H1 (cell line): ENCODE measurements around the gene GSTO2. TPM values are rescaled to one million over a fixed set of nuclear protein-coding genes. Genes with fewer than 3 reads are reported as not detected.
A peak's percentile ranks its signal among the peaks of the same experiment; 100 is the strongest.

ENCODE experiments used
- CTCF ChIA-PET: fragments of 300-600 bp; sonication (Branson Sonifier 250); formaldehyde crosslinking; loops from one replicate; lab custom pipeline; 2021; ENCODE audit not compliant: partially characterized antibody; lab: Charles Lee
- POLR2A ChIA-PET: fragments of 300-600 bp; sonication (Branson Sonifier 250); formaldehyde crosslinking; loops from one replicate; lab custom pipeline; 2021; ENCODE audit warnings: inconsistent platforms; ENCODE audit not compliant: partially characterized antibody; lab: Charles Lee
- DNase-seq, 2 experiments: peaks; one replicate each; pipeline versions ENCODE4 v3.0.0 to v3.0.0-alpha.2; 2010 to 2022; ENCODE audit warnings: low spot score in 2 of 2, low read depth in 1 of 2, mixed read lengths in 1 of 2
- FAIRE-seq: peaks from 2 replicates; lab custom pipeline; 2011; peaks lifted over from hg19 to GRCh38; lab: Jason Lieb, UNC
- H2AFZ ChIP-seq: 2 replicates; pipeline ENCODE4 v1.8.1; 2012; ENCODE audit warnings: low read length, inconsistent platforms
- H2AK5ac ChIP-seq: 2 replicates; pipeline ENCODE4 v1.6.1; 2013; ENCODE audit warnings: low read depth, low read length
- H2BK120ac ChIP-seq: replicated peaks from 2 replicates; pipeline ENCODE3; 2013; ENCODE audit warnings: low read depth, low read length, inconsistent platforms
- H2BK12ac ChIP-seq: 2 replicates; pipeline ENCODE4 v1.6.1; 2013; ENCODE audit warnings: low read depth, low read length
- H2BK15ac ChIP-seq: 2 replicates; pipeline ENCODE4 v1.6.1; 2013; ENCODE audit warnings: low read length
- H2BK20ac ChIP-seq: 2 replicates; pipeline ENCODE4 v1.6.1; 2013; ENCODE audit warnings: low read length
- H2BK5ac ChIP-seq: 2 replicates; pipeline ENCODE4 v1.6.1; 2013; ENCODE audit warnings: low read depth, low read length
- H3K14ac ChIP-seq: 2 replicates; pipeline ENCODE4 v1.6.1; 2013; ENCODE audit warnings: inconsistent platforms; ENCODE audit not compliant: insufficient read length
- H3K18ac ChIP-seq: 2 replicates; pipeline ENCODE4 v1.6.1; 2013; ENCODE audit warnings: low read length; ENCODE audit errors: extremely low read depth
- H3K23ac ChIP-seq: 2 replicates; pipeline ENCODE4 v1.6.1; 2013; ENCODE audit warnings: inconsistent platforms; ENCODE audit not compliant: insufficient read length
- H3K23me2 ChIP-seq: 2 replicates; pipeline ENCODE4 v1.6.1; 2013; ENCODE audit warnings: low read depth, low read length
- H3K27ac ChIP-seq: 2 replicates; pipeline ENCODE4 v1.6.1; 2011; ENCODE audit warnings: low read depth, low read length, inconsistent platforms
- H3K27me3 ChIP-seq, 4 experiments: replicated peaks in 1 of 4; 1 replicate in 1 of 4; 2 replicates in 3 of 4; pipeline versions ENCODE4 v1.6.1 to v1.8.1; 2011 to 2013; ENCODE audit warnings: low read length in 3 of 4, mild to moderate bottlenecking in 3 of 4, inconsistent platforms in 2 of 4, mixed read lengths in 2 of 4, moderate library complexity in 1 of 4; ENCODE audit not compliant: control insufficient read depth in 3 of 4, insufficient read depth in 3 of 4; ENCODE audit errors: extremely low read depth in 1 of 4
- H3K36me3 ChIP-seq, 4 experiments: 2 replicates each; pipeline versions ENCODE4 v1.6.1 to v1.8.1; 2011 to 2013; ENCODE audit warnings: mild to moderate bottlenecking in 4 of 4, low read length in 3 of 4, moderate library complexity in 2 of 4, control low read depth in 1 of 4, inconsistent platforms in 1 of 4; ENCODE audit not compliant: insufficient read depth in 4 of 4, control insufficient read depth in 2 of 4
- H3K4ac ChIP-seq: replicated peaks from 2 replicates; pipeline ENCODE3; 2013; ENCODE audit warnings: low read length, low read depth, mixed read lengths, inconsistent platforms; ENCODE audit not compliant: insufficient read length
- H3K4me1 ChIP-seq, 4 experiments: replicated peaks in 1 of 4; 1 replicate in 1 of 4; 2 replicates in 3 of 4; pipeline versions ENCODE4 v1.6.1 to v1.8.1; 2011 to 2013; ENCODE audit warnings: low read length in 3 of 4, inconsistent platforms in 2 of 4, mixed read lengths in 1 of 4; ENCODE audit not compliant: insufficient read depth in 4 of 4, control insufficient read depth in 3 of 4
- H3K4me2 ChIP-seq, 2 experiments: 2 replicates each; pipeline versions ENCODE4 v1.6.1 to v1.8.1; 2011 to 2013; ENCODE audit warnings: low read depth in 2 of 2, low read length in 2 of 2, control low read depth in 1 of 2, inconsistent platforms in 1 of 2, mild to moderate bottlenecking in 1 of 2; ENCODE audit not compliant: insufficient read depth in 1 of 2
- H3K4me3 ChIP-seq, 4 experiments: fragments of 200-600, 300-600 bp in 1 of 4; sonication (generic), shearing (Covaris generic), sonication (Bioruptor Twin) in 1 of 4; 2 replicates each; pipeline versions ENCODE4 v1.5.1 to v1.8.1; 2011 to 2016; ENCODE audit warnings: low read length in 4 of 4, low read depth in 3 of 4, control low read depth in 2 of 4, inconsistent platforms in 2 of 4, mild to moderate bottlenecking in 2 of 4, mixed read lengths in 1 of 4, moderate library complexity in 1 of 4; ENCODE audit not compliant: insufficient read depth in 2 of 4; ENCODE audit errors: extremely low read depth in 1 of 4
- H3K56ac ChIP-seq: replicated peaks from 2 replicates; pipeline ENCODE3; 2013; ENCODE audit warnings: low read depth, mild to moderate bottlenecking, mixed read lengths, low read length, inconsistent platforms; ENCODE audit not compliant: insufficient read length
- H3K79me1 ChIP-seq: 2 replicates; pipeline ENCODE4 v1.6.1; 2013; ENCODE audit warnings: low read depth, low read length, control low read depth
- H3K79me2 ChIP-seq, 2 experiments: 2 replicates each; pipeline versions ENCODE4 v1.6.1 to v1.8.1; 2012 to 2013; ENCODE audit warnings: low read length in 2 of 2, mild to moderate bottlenecking in 2 of 2, inconsistent platforms in 1 of 2; ENCODE audit not compliant: insufficient read depth in 2 of 2, control insufficient read depth in 1 of 2
- H3K9ac ChIP-seq, 4 experiments: replicated peaks in 1 of 4; 1 replicate in 1 of 4; 2 replicates in 3 of 4; pipeline versions ENCODE4 v1.6.1 to v1.8.1; 2011 to 2013; ENCODE audit warnings: low read depth in 3 of 4, low read length in 3 of 4, control low read depth in 2 of 4, mild to moderate bottlenecking in 2 of 4, moderate library complexity in 2 of 4, inconsistent platforms in 1 of 4; ENCODE audit errors: extremely low read depth in 1 of 4
- H3K9me3 ChIP-seq, 2 experiments: 2 replicates each; pipeline versions ENCODE4 v1.6.1 to v1.8.1; 2012 to 2013; ENCODE audit warnings: mild to moderate bottlenecking in 2 of 2, moderate library complexity in 2 of 2, control low read depth in 1 of 2, inconsistent platforms in 1 of 2, low read depth in 1 of 2, low read length in 1 of 2, mixed read lengths in 1 of 2; ENCODE audit not compliant: insufficient read depth in 2 of 2
- H4K20me1 ChIP-seq, 2 experiments: replicated peaks in 1 of 2; 2 replicates each; pipeline versions ENCODE3 to v1.8.1; 2011 to 2013; ENCODE audit warnings: inconsistent platforms in 2 of 2, low read length in 2 of 2, mild to moderate bottlenecking in 1 of 2; ENCODE audit not compliant: insufficient read depth in 2 of 2, control insufficient read depth in 1 of 2
- H4K5ac ChIP-seq: 2 replicates; pipeline ENCODE4 v1.6.1; 2013; ENCODE audit warnings: low read length, low read depth, mixed read lengths, inconsistent platforms; ENCODE audit not compliant: insufficient read length
- H4K8ac ChIP-seq: 2 replicates; pipeline ENCODE4 v1.8.0; 2013; ENCODE audit warnings: mild to moderate bottlenecking, moderate library complexity, low read length, inconsistent platforms; ENCODE audit not compliant: insufficient read depth; ENCODE audit errors: extremely low read depth
- H4K91ac ChIP-seq: replicated peaks from 2 replicates; pipeline ENCODE3; 2013; ENCODE audit warnings: low read length, mixed read lengths, inconsistent platforms; ENCODE audit not compliant: insufficient read length
- CBX5 ChIP-seq: fragments of 300-800, 300-1000 bp; sonication (generic); IDR thresholded peaks from 2 replicates; pipeline ENCODE4 v1.7.1; 2016; ENCODE audit warnings: antibody characterized with exemption, low read length, low read depth
- CHD1 ChIP-seq: IDR thresholded peaks from 2 replicates; pipeline ENCODE4 v1.6.1; 2012; ENCODE audit warnings: low read depth, low read length, improper control_type of control experiment
- CREB1 ChIP-seq: IDR thresholded peaks from 2 replicates; pipeline ENCODE4 v1.6.1; 2012; ENCODE audit warnings: inconsistent platforms
- EGR1 ChIP-seq: IDR thresholded peaks from 2 replicates; pipeline ENCODE4 v1.6.1; 2011; ENCODE audit warnings: low read depth, low read length, borderline replicate concordance
- KDM5A ChIP-seq: fragments of 200-600 bp; IDR thresholded peaks from 2 replicates; pipeline ENCODE4 v1.7.1; 2012; ENCODE audit warnings: mild to moderate bottlenecking, low read length, inconsistent platforms, mixed read lengths
- YY1 ChIP-seq: IDR thresholded peaks from 2 replicates; pipeline ENCODE4 v1.6.1; 2011; ENCODE audit warnings: low read depth, mild to moderate bottlenecking, low read length
- WGBS, 2 experiments: shearing (Covaris generic) in 1 of 2; methylation state at CpG; one replicate each; pipeline versions ENCODE4 v1.1.6 to v1.1.7; 2013 to 2015; ENCODE audit warnings: low lambda C conversion rate in 2 of 2, mixed read lengths in 2 of 2, inconsistent platforms in 1 of 2, low coverage in 1 of 2, missing lambda C conversion rate in 1 of 2; ENCODE audit not compliant: insufficient replicate concordance in 2 of 2, insufficient coverage in 1 of 2, insufficient read length in 1 of 2; ENCODE audit errors: extremely low coverage in 1 of 2, missing lambda C conversion rate in 1 of 2; 5-methylcytosine and 5-hydroxymethylcytosine counted together
- long read RNA-seq, 2 experiments: library from RNA in 1 of 2; library from capped mRNA in 1 of 2; stranded (forward); transcript quantifications; one replicate each; pipeline ENCODE4 v2.0.0, GENCODE V29; 2021; ENCODE audit warnings: inconsistent platforms in 1 of 2
- polyA minus RNA-seq, 3 experiments: library from RNA; depleted of rRNA, polyadenylated mRNA; stranded (reverse); fragments of >200 nt; gene quantifications; 1 replicate in 2 of 3; 2 replicates in 1 of 3; pipeline ENCODE4 v1.2.3, GENCODE V29; 2011
- polyA plus RNA-seq, 7 experiments: library from polyadenylated mRNA; depleted of rRNA in 3 of 7; stranded (reverse) in 5 of 7; unstranded in 2 of 7; fragments of >200 nt in 5 of 7; fragments of 200-250 nt in 2 of 7; gene quantifications; 1 replicate in 5 of 7; 2 replicates in 1 of 7; 4 replicates in 1 of 7; pipeline versions ENCODE4 v1.2.1 to v1.2.3, GENCODE V29; 2011 to 2013; ENCODE audit warnings: missing spikeins in 2 of 7, mixed read lengths in 2 of 7
- total RNA-seq: library from RNA; stranded (reverse); fragmentation: NEBNext Ultra II Directional; extraction: Animal tissue kit (Norgen Biotek cat#: 25700); gene quantifications from 2 replicates; pipeline ENCODE4 v1.2.1, GENCODE V29; 2021

GSTO2 gene
- total RNA-seq (12.7 and 13.1 TPM in 2 replicates), polyA plus RNA-seq (2011; rRNA removed) (34.0 and 41.7 TPM in 2 replicates), polyA minus RNA-seq (2011; rRNA and poly(A)+ RNA removed) (19.5 and 23.4 TPM in 2 replicates)
- polyA plus RNA-seq (2011; cell fraction: cytosol; rRNA removed): 28.2 TPM
- polyA plus RNA-seq (2011; cell fraction: nucleus; rRNA removed): 20.6 TPM
- polyA plus RNA-seq (2012, experiment 1 of 2): 17.5 to 19.3 TPM (median 17.6 TPM) in 4 replicates
- 23.3 TPM for polyA plus RNA-seq (2012, experiment 2 of 2)
- polyA plus RNA-seq (2013, experiment 1 of 2): 12.6 TPM
- 11.7 TPM for polyA plus RNA-seq (2013, experiment 2 of 2)
- polyA minus RNA-seq (2011; cell fraction: cytosol; rRNA and poly(A)+ RNA removed): 6.8 TPM
- 16.5 TPM for polyA minus RNA-seq (2011; cell fraction: nucleus; rRNA and poly(A)+ RNA removed)
- long read RNA-seq, experiment 1, full-length matches to known transcripts: 2 of 9 reads
- long read RNA-seq, experiment 1, partial matches to known transcripts: 6 of 9 reads
- long read RNA-seq, experiment 1, other reads (novel, unspliced or antisense): 1 of 9 reads
- long read RNA-seq, experiment 2, partial matches to known transcripts: 11 of 11 reads
- long read RNA-seq, experiment 2, other reads (novel, unspliced or antisense): 0 of 11 reads

- POLR2A ChIA-PET: interaction anchor here (0.6 to 6.5 kb wide), 13 partner anchors 8 to 361 kb away, joined by 3 to 81 read pairs (median 3); partner anchors contain the start of genes GSTO1 and SFR1
- H3K4me2 ChIP-seq: peak within 1 kb of the TSS; percentile 64 to 74
- peak within 1 kb of the TSS; percentile 34; the same call in 1 of the 2 replicates for H3K18ac ChIP-seq
- 7% methylated on average over 44 of the region's 59 CpGs; no CpG with 5 or more reads in 1 of the 2 experiments for WGBS, 2 experiments
- peaks cover 2% of the 10 kb centered on the region; the same call in 1 of the 2 replicates for H3K79me1 ChIP-seq
- CTCF ChIA-PET: interaction anchor here (0.5 to 1.5 kb wide), 8 partner anchors 14 to 394 kb away, joined by 3 to 6 read pairs (median 3); partner anchors contain the start of gene GSTO1
- no peak within 1 kb of the TSS for H4K91ac ChIP-seq
- no peak within 1 kb of the TSS for H2BK12ac ChIP-seq
- H3K36me3 ChIP-seq: peaks cover 0 to 22% (median 0%) of the 10 kb centered on the region in 4 experiments; a peak in 3 of 8 replicates
- H3K56ac ChIP-seq: no peak within 1 kb of the TSS
- DNase-seq (peak; percentile 97), FAIRE-seq (peak; percentile 93)
- H3K14ac ChIP-seq: no peak within 1 kb of the TSS
- H3K4me3 ChIP-seq: peak within 1 kb of the TSS; percentile 91 to 98 (median 96)
- no peak within 1 kb of the TSS for H2BK15ac ChIP-seq
- peak within 1 kb of the TSS; percentile 93; the same call in 1 of the 2 replicates for H4K8ac ChIP-seq
- no peak within 1 kb of the TSS for H2BK20ac ChIP-seq
- no peak within 1 kb of the TSS for H2BK120ac ChIP-seq
- H3K9me3 ChIP-seq: no peaks in the 10 kb centered on the region
- H3K4ac ChIP-seq: no peak within 1 kb of the TSS
- peaks cover 0 to 2% of the 10 kb centered on the region in 2 experiments for H4K20me1 ChIP-seq
- peak within 1 kb of the TSS; percentile 46 for H2BK5ac ChIP-seq
- H3K27me3 ChIP-seq: no peaks in the 10 kb centered on the region
- H3K79me2 ChIP-seq: peaks cover 0 to 39% of the 10 kb centered on the region in 2 experiments; a peak in 3 of 4 replicates
- H3K4me1 ChIP-seq: peaks cover 0 to 4% (median 2%) of the 10 kb centered on the region in 4 experiments; a peak in 2 of 7 replicates
- no peak within 1 kb of the TSS for H2AK5ac ChIP-seq
- peak within 1 kb of the TSS; percentile 80 for H3K27ac ChIP-seq
- H2AFZ ChIP-seq: 0 out of 2 replicates have a peak within 1 kb of the TSS, but pooled peaks have one; percentile 23
- no peak within 1 kb of the TSS for H3K23ac ChIP-seq
- H4K5ac ChIP-seq: peak within 1 kb of the TSS; percentile 47
- no peaks in the 10 kb centered on the region for H3K23me2 ChIP-seq
- H3K9ac ChIP-seq: peak within 1 kb of the TSS; percentile 92 to 97 (median 94)
- TF ChIP-seq CHD1 (no peak), CBX5 (no peak), EGR1 (no peak), CREB1 (peak; percentile 89), KDM5A (peak; percentile 75), YY1 (0 out of 2 replicates have a peak, but pooled peaks have one; percentile 26)
Observed at GRCh38 chr10:104268713-104269645, at the start of gene GSTO2. Gene GSTO2 (plus strand): TSS chr10:104269184. CDS start chr10:104274916, 5,732 bp downstream.
